ENCODE data around the gene SIGLEC10.
A peak's percentile ranks its signal among the peaks of the same experiment; 100 is the strongest.
"Not testable (repeated sequence)": the region's sequence is repeated elsewhere in the genome, so short reads cannot be mapped to it uniquely, and the experiment has no call there.

SIGLEC10 gene

GRCh38 chr19:51441410-51442390, 24.3 kb upstream of the SIGLEC10 start:
- FAIRE-seq (peak; percentile 100), DNase-seq (ENCODE audit: extremely low spot score, insufficient read length, low read depth) (peak; percentile 51)

- DNase-seq (ENCODE audit: extremely low spot score, insufficient read length, low read depth) (no peak), FAIRE-seq (no peak)
Observed at GRCh38 chr19:51440846-51441409, 23.5 kb upstream of the SIGLEC10 start.

GRCh38 chr19:51440052-51440451, 22.6 kb upstream of the SIGLEC10 start:
- DNase-seq (ENCODE audit: extremely low spot score, insufficient read length, low read depth) (no peak), FAIRE-seq (no peak)

GRCh38 chr19:51439021-51439465, 21.6 kb upstream of the SIGLEC10 start:
- DNase-seq (ENCODE audit: extremely low spot score, insufficient read length, low read depth) = no peak
- no peak for FAIRE-seq

- FAIRE-seq = no peak
- no peak for DNase-seq (ENCODE audit: extremely low spot score, insufficient read length, low read depth)
Observed at GRCh38 chr19:51434456-51434855, 17.0 kb upstream of the SIGLEC10 start.

GRCh38 chr19:51433043-51433442, 15.6 kb upstream of the SIGLEC10 start:
- FAIRE-seq = no peak
- no peak for DNase-seq (ENCODE audit: extremely low spot score, insufficient read length, low read depth)

GRCh38 chr19:51431124-51431523, 13.7 kb upstream of the SIGLEC10 start:
- no peak for DNase-seq (ENCODE audit: extremely low spot score, insufficient read length, low read depth)
- no peak for FAIRE-seq

GRCh38 chr19:51430221-51430620, 12.8 kb upstream of the SIGLEC10 start:
- FAIRE-seq (no peak), DNase-seq (ENCODE audit: extremely low spot score, insufficient read length, low read depth) (no peak)

- no peak for FAIRE-seq
- no peak for DNase-seq (ENCODE audit: extremely low spot score, insufficient read length, low read depth)
Observed at GRCh38 chr19:51427201-51427600, 9.8 kb upstream of the SIGLEC10 start.

- DNase-seq (ENCODE audit: extremely low spot score, insufficient read length, low read depth) (peak; percentile 79), FAIRE-seq (peak; percentile 93)
Observed at GRCh38 chr19:51422053-51422448, 4.6 kb upstream of the SIGLEC10 start.

- FAIRE-seq (no peak), DNase-seq (ENCODE audit: extremely low spot score, insufficient read length, low read depth) (no peak)
Observed at GRCh38 chr19:51421229-51422052, 4.0 kb upstream of the SIGLEC10 start.

- not testable (repeated sequence) for DNase-seq (ENCODE audit: extremely low spot score, insufficient read length, low read depth); FAIRE-seq
Observed at GRCh38 chr19:51420511-51420910, 3.1 kb upstream of the SIGLEC10 start.

- no peak for FAIRE-seq
- no peak for DNase-seq (ENCODE audit: extremely low spot score, insufficient read length, low read depth)
Observed at GRCh38 chr19:51418707-51419106, 1.3 kb upstream of the SIGLEC10 start.

- no peak for DNase-seq (ENCODE audit: extremely low spot score, insufficient read length, low read depth)
- FAIRE-seq = no peak
Observed at GRCh38 chr19:51417810-51418157, 342 bp upstream of the SIGLEC10 start.

GRCh38 chr19:51416422-51416821, 1.0 kb downstream of the SIGLEC10 start:
- not testable (repeated sequence) for FAIRE-seq; DNase-seq (ENCODE audit: extremely low spot score, insufficient read length, low read depth)

GRCh38 chr19:51415187-51415586, 2.3 kb downstream of the SIGLEC10 start:
- DNase-seq (ENCODE audit: extremely low spot score, insufficient read length, low read depth) = no peak
- FAIRE-seq = no peak

GRCh38 chr19:51410950-51411748, 6.3 kb downstream of the SIGLEC10 start:
- no peak for FAIRE-seq
- no peak for DNase-seq (ENCODE audit: extremely low spot score, insufficient read length, low read depth)

GRCh38 chr19:51407511-51408131, 9.8 kb downstream of the SIGLEC10 start:
- DNase-seq (ENCODE audit: extremely low spot score, insufficient read length, low read depth) (no peak), FAIRE-seq (peak; percentile 36)

- FAIRE-seq = no peak
- no peak for DNase-seq (ENCODE audit: extremely low spot score, insufficient read length, low read depth)
Observed at GRCh38 chr19:51402117-51402516, 15.3 kb downstream of the SIGLEC10 start.
